Tibial nerve (tissue), 4 donors: ENCODE measurements around the gene NFASC.

ENCODE experiments used
- EP300 ChIP-seq, 2 donors: sonication (generic); formaldehyde crosslinking; IDR thresholded peaks; one replicate each; pipeline ENCODE4 v1.6.1; 2017; ENCODE audit warnings: antibody characterized with exemption in 2 of 2, mild to moderate bottlenecking in 1 of 2
- POLR2A ChIP-seq, 2 donors: fragments of 450-650 bp; IDR thresholded peaks; one replicate each; pipeline ENCODE4 v1.6.1; 2017; ENCODE audit warnings: antibody characterized with exemption in 2 of 2, mild to moderate bottlenecking in 2 of 2, moderate library complexity in 2 of 2
- TF ChIP-seq, protein P1 (sequence below), 5 experiments: fragments of 200-600 bp in 3 of 5; fragments of 450-650 bp in 2 of 5; sonication (generic) in 3 of 5; IDR thresholded peaks; one replicate each; pipeline ENCODE4 v1.5.1; 2016 to 2019; ENCODE audit warnings: antibody characterized with exemption in 5 of 5, mild to moderate bottlenecking in 3 of 5, moderate library complexity in 2 of 5

DNA sequence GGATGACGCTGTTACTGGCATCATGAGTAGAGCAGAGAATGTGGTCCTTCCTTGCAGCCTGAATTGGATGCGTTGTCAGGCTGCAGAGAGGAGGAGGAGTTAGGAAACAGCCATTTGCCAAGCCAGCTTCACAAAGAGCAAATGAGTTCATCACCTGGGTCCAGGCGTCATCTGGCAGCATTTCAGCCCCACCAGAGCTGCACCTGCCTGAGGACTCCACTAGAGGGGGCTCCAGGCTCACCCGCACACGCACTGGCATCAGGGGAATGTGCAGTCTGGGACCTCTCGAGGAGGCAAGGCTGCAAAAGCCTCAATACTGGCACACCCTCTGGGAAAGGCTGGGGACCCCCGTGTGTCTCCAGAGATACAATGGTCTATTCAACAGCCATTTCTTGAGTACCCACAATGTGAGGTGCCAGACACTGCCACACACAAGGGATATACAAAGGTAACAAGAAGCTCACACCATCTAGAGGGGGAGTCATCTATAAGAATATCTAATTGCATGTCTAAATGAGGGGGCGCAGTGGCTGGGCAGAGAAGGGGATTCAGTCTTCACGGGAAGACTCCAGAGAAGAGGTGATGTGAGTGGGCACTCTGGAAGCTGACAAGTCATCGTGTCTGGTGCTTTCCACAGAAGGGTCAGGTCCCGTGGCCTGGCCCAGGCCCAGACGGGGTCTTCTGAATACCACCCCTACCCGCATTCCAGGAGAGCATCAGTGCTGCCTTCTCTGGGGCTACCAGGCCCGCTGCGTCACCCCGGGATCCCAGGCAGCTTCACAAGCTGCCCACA lies 118.8 kb downstream of the NFASC start:
- TF ChIP-seq, protein P1, sequence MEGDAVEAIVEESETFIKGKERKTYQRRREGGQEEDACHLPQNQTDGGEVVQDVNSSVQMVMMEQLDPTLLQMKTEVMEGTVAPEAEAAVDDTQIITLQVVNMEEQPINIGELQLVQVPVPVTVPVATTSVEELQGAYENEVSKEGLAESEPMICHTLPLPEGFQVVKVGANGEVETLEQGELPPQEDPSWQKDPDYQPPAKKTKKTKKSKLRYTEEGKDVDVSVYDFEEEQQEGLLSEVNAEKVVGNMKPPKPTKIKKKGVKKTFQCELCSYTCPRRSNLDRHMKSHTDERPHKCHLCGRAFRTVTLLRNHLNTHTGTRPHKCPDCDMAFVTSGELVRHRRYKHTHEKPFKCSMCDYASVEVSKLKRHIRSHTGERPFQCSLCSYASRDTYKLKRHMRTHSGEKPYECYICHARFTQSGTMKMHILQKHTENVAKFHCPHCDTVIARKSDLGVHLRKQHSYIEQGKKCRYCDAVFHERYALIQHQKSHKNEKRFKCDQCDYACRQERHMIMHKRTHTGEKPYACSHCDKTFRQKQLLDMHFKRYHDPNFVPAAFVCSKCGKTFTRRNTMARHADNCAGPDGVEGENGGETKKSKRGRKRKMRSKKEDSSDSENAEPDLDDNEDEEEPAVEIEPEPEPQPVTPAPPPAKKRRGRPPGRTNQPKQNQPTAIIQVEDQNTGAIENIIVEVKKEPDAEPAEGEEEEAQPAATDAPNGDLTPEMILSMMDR (IDR thresholded peaks at IDR 0.05): peak; percentile 88 to 98 (median 94)
- TF ChIP-seq POLR2A (IDR thresholded peaks at IDR 0.05) (no peak), EP300 (IDR thresholded peaks at IDR 0.05) (peak in 1 of 2 donors; percentile 34)
